ENCODE results near the gene DLG1. TPM values are rescaled to one million over a fixed set of nuclear protein-coding genes. Genes with fewer than 3 reads are reported as not detected.

Gene DLG1
- total and polyA plus RNA-seq, 12 donors: 20.7 to 97.4 (median 54.0) TPM

DNA sequence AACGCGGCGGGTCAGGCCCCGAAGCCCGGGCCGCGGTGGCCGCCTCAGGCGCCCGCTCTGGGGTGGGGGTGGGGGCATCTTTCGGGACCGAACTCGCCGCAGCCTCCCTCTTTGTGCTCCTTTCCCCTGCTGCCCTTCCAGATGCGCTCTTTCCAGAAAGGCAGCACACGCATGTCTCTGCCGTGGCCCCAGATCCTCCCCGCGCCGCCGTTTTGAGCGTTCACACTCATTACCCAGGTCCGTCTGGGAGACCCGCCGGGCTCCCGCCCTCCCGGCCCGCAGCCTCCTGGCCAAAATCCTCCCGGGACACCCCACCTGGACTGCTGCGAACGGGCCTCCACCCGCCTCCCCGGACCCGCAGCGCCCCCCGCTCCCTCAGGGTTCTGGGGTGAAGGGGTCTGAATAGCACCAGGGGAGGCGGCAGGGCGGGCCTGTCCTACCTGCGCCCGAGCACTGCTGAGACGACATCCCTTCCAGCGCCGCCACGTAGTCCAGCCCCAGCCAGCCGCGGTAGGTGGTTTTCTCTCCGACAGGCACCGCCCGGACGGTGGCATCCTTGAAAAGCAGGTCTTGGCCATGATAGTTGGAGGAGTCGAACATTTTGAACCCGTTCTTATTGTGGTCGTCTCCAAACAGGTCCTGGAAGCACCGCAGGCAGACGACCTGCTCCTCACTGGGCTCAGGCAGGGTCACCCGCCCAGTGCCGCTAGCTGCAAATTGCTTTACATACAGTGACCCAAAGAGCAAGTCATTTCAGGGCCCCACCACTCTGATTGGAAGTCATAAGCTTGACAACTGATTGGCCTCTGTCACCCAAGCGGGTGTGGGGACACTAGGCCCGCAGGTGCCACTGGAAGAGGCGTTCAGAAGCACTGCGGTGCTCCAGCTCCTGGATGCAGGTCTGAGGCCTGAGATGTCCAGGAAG lies 294.7 kb downstream of the DLG1 start:
- peak in 1 of 8 donors; percentile 7 for ATAC-seq
- TF ChIP-seq, protein P1, sequence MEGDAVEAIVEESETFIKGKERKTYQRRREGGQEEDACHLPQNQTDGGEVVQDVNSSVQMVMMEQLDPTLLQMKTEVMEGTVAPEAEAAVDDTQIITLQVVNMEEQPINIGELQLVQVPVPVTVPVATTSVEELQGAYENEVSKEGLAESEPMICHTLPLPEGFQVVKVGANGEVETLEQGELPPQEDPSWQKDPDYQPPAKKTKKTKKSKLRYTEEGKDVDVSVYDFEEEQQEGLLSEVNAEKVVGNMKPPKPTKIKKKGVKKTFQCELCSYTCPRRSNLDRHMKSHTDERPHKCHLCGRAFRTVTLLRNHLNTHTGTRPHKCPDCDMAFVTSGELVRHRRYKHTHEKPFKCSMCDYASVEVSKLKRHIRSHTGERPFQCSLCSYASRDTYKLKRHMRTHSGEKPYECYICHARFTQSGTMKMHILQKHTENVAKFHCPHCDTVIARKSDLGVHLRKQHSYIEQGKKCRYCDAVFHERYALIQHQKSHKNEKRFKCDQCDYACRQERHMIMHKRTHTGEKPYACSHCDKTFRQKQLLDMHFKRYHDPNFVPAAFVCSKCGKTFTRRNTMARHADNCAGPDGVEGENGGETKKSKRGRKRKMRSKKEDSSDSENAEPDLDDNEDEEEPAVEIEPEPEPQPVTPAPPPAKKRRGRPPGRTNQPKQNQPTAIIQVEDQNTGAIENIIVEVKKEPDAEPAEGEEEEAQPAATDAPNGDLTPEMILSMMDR (IDR thresholded peaks at IDR 0.05): no peak
- Histone ChIP-seq H3K9me3 (peaks cover 0 to 6% (median 0%) of the 10 kb centered on the region in 11 donors), H3K27ac (peak overlapping the region in 6 of 10 donors; percentile 19 to 72 (median 54)), H3K36me3 (no peaks in the 10 kb centered on the region), H3K27me3 (no peaks in the 10 kb centered on the region), H3K4me1 (peaks cover 0 to 18% (median 10%) of the 10 kb centered on the region in 9 donors), H3K4me3 (peak overlapping the region; percentile 41 to 75 (median 68))
- intact Hi-C loops (cut with DNase I): loop anchor here in 8 of 10 donors (2.0 to 10.0 kb wide), 4 partner anchors 181 to 184 kb away; no protein-coding TSS in a partner anchor
- WGBS, 2 donors: 24 to 25% methylated on average over 61 of the region's 61 CpGs
- no peak for DNase-seq

DNA sequence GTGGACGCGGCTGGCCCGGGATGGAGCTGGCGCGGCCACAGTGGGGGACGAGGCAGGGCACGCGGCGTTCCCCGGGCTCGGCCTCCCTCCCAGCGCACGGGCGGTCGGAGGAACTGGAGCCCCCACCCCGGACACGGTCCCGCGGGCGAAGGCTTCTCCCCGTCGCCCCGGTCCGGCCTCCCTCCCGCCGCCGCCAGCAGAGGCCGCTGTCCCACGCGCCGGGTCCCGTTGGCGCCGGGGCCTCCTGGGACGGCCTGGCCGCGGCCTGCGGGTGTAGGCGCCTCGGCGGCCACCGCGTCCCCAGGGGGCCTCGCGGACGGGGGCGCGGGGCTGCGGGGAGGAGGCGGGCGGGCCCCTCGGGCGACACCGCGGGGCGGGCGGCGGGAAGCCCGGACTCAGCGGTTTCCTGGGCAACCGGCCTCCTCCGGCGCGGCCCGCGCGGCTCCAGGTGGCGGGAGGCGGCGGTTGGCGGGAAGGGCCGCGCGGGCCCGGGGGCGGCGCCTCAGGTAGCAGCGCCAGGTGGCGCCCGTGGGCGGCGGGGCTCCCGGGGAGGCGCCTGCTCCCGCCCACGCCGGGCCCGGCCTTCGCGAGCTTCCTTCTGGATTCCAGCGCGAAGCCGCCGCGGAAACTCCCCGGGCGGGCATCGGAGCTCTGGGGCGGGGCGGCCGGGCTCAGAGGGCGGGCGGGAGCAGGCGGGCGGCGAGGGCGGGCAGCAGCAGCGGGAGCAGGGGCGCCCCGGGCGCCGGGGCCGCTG lies 295.5 kb downstream of the DLG1 start:
- intact Hi-C loops (cut with DNase I): loop anchor here in 9 of 10 donors (1.0 to 10.0 kb wide), 5 partner anchors 182 to 184 kb away; no protein-coding TSS in a partner anchor
- no peaks in the 10 kb centered on the region for H3K27me3 ChIP-seq
- H3K27ac ChIP-seq: peak overlapping the region; percentile 19 to 86 (median 74)
- TF ChIP-seq, protein P1 (IDR thresholded peaks at IDR 0.05): peak; percentile 65 to 88 (median 76)
- H3K4me3 ChIP-seq: peak overlapping the region; percentile 19 to 75 (median 68)
- WGBS, 2 donors: 0% methylated on average over 74 to 113 of the region's 113 CpGs
- peaks cover 0 to 18% (median 10%) of the 10 kb centered on the region in 9 donors for H3K4me1 ChIP-seq
- ATAC-seq (peak; percentile 81 to 92 (median 88)), DNase-seq (peak; percentile 62 to 79)
- H3K9me3 ChIP-seq: peaks cover 0 to 10% (median 0%) of the 10 kb centered on the region in 11 donors
- H3K36me3 ChIP-seq: no peaks in the 10 kb centered on the region

DNA sequence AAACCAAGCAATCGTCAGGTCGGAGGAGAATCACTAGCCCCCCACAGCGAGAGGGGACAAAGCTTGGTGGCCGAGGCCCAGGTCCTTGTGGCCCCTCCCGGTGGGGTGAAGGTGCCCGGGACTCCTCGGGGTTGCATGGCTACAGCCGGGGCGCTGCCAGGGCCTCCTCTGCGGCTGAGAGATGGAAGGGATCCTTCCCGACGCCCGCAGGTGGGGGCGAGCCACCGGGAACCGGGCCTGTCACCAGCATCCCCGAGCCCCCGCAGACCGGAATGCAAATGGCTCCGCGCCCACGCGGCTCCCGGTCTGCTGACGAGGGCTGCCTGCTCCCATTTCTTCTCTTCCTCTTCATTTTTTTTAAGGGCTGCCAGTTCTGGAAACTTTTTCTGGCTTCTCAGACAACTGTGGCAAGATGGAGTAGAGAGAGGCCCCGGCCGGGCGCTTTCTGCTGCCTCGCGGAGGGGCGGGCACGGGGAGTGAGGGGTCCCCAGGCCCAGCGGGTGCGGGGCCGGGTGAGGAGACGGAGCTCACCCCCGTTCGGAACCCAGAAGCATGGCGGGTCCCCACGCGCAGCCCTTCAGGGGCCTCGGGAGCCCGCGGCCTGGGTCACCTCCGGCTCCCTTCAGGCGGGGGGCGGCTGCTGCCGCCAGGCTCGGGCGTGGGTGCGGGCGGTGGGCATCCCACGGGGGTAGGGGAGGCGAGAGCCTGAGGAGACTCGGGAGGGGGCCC lies 296.3 kb downstream of the DLG1 start:
- ATAC-seq (peak; percentile 11 to 57 (median 34)), DNase-seq (peak in 1 of 2 donors; percentile 43)
- Histone ChIP-seq H3K27me3 (no peaks in the 10 kb centered on the region), H3K9me3 (peaks cover 0 to 10% (median 0%) of the 10 kb centered on the region in 11 donors), H3K36me3 (no peaks in the 10 kb centered on the region), H3K4me1 (peaks cover 0 to 18% (median 10%) of the 10 kb centered on the region in 9 donors), H3K27ac (peak overlapping the region; percentile 19 to 86 (median 74)), H3K4me3 (peak overlapping the region; percentile 19 to 75 (median 68))
- WGBS, 2 donors: 21 to 25% methylated on average over 52 to 55 of the region's 55 CpGs
- intact Hi-C loops (cut with DNase I): loop anchor here in 9 of 10 donors (1.0 to 10.0 kb wide), 5 partner anchors 183 to 185 kb away; no protein-coding TSS in a partner anchor
- TF ChIP-seq, protein P1 (IDR thresholded peaks at IDR 0.05): no peak

Data from heart right ventricle (tissue), 16 donors.